NB4 (cell line): ENCODE data around the gene PKLR.
"Not testable (repeated sequence)": the region's sequence is repeated elsewhere in the genome, so short reads cannot be mapped to it uniquely, and the experiment has no call there.

Experiments used
- DNase-seq: peaks from one replicate; pipeline ENCODE4 v3.0.0; 2010; ENCODE audit warnings: low read depth
- H3K4me3 ChIP-seq: one replicate; pipeline ENCODE4 v1.5.1; 2011; ENCODE audit warnings: mild to moderate bottlenecking, low read depth, low read length, moderate library complexity
- CTCF ChIP-seq: IDR thresholded peaks from one replicate; pipeline ENCODE4 v1.5.1; 2012; ENCODE audit warnings: low read depth, low read length
- MAX ChIP-seq: IDR thresholded peaks from 2 replicates; pipeline ENCODE4 v1.6.1; 2011; ENCODE audit warnings: low read depth, low read length
- MYC ChIP-seq: IDR thresholded peaks from 2 replicates; pipeline ENCODE4 v1.6.1; 2011; ENCODE audit warnings: low read depth, low read length
- POLR2A ChIP-seq: IDR thresholded peaks from 2 replicates; pipeline ENCODE4 v1.6.1; 2011; ENCODE audit warnings: mild to moderate bottlenecking; ENCODE audit not compliant: insufficient read length; ENCODE audit errors: extremely low read depth

The PKLR gene

GRCh38 chr1:155301342-155301841, at the start of gene PKLR:
Gene PKLR, minus strand, starts transcription at chr1:155301438. Its CDS starts 43 bp downstream, at chr1:155301395.
- no peak within 1 kb of the TSS for H3K4me3 ChIP-seq
- TF ChIP-seq POLR2A, result no peak
- no peak for TF ChIP-seq MAX
- TF ChIP-seq CTCF, result no peak
- no peak for TF ChIP-seq MYC
- no peak for DNase-seq

GRCh38 chr1:155342842-155343241, 41.6 kb upstream of the PKLR start:
- H3K4me3 ChIP-seq, result no peak overlapping the region
- DNase-seq, result no peak

GRCh38 chr1:155339515-155340097, 38.4 kb upstream of the PKLR start:
- TF ChIP-seq POLR2A (no peak), MYC (no peak), CTCF (no peak), MAX (no peak)
- no peak overlapping the region for H3K4me3 ChIP-seq
- no peak for DNase-seq

More at GRCh38 chr1:155342842-155343241, 41.6 kb upstream of the PKLR start:
- TF ChIP-seq POLR2A (no peak), CTCF (no peak), MAX (no peak), MYC (no peak)

GRCh38 chr1:155334962-155335361, 33.7 kb upstream of the PKLR start:
- no peak overlapping the region for H3K4me3 ChIP-seq
- DNase-seq, result no peak
- TF ChIP-seq MYC (no peak), CTCF (no peak)

- H3K4me3 ChIP-seq, result no peak overlapping the region
- DNase-seq, result no peak
These were observed 28.9 kb upstream of the PKLR start for GRCh38 chr1:155329980-155330598.

GRCh38 chr1:155328856-155329255, 27.6 kb upstream of the PKLR start:
- not testable (repeated sequence) for H3K4me3 ChIP-seq, DNase-seq

More at GRCh38 chr1:155329980-155330598, 28.9 kb upstream of the PKLR start:
- no peak for TF ChIP-seq MAX
- no peak for TF ChIP-seq MYC
- TF ChIP-seq POLR2A, result no peak
- no peak for TF ChIP-seq CTCF
